ENCODE measurements around the gene OTUD1.
A peak's percentile ranks its signal among the peaks of the same experiment; 100 is the strongest.
"Not testable (repeated sequence)": the region's sequence is repeated elsewhere in the genome, so short reads cannot be mapped to it uniquely, and the experiment has no call there.

The OTUD1 gene, protein sequence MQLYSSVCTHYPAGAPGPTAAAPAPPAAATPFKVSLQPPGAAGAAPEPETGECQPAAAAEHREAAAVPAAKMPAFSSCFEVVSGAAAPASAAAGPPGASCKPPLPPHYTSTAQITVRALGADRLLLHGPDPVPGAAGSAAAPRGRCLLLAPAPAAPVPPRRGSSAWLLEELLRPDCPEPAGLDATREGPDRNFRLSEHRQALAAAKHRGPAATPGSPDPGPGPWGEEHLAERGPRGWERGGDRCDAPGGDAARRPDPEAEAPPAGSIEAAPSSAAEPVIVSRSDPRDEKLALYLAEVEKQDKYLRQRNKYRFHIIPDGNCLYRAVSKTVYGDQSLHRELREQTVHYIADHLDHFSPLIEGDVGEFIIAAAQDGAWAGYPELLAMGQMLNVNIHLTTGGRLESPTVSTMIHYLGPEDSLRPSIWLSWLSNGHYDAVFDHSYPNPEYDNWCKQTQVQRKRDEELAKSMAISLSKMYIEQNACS

DNA sequence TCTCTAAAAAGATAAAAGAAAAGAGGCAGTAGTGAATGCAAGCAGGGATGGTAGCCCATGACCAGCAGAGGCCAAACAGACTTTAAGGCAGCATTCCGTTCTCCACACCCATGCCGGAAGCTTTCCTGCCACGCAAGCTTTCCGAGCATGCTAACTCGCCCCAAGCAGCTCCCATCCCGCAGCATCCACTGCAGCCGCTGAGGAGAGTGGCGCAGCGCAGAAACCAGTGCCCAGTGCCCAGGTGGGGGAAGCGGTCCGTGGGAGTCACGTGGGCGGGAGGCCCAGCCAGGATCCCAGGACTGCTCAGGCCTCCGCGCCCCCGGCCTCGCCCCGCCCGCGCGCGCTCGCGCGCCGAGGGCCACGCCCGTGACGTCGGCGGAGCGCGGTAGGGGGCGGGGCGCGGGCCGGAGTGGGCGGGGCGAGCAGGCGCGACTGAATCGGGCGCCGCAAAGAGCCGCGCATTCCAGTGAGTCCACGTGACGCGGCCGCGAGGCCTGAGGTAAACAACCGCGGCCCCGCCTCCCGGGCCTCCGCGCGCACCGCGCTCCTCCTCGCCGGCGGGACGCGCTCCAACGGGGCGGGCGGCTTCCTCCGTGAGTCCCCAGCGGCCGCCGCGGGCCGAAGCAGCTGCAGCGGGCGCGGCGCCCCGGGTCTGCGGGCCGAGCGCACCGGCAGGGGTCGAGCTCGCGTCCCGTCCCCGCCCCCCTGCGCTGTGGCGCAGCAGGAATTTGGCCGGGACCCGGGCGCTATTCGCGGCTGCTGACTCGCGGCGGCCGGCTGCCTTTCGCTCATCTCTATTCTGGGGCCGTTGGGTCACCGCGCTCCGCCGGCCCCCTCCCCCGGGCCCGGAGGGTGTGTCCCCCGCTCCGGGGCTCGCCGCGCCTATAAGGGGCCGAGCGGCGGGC, at the start of gene OTUD1:
Gene OTUD1, plus strand, starts transcription at position 529 of the 905 bp plus-strand sequence. CDS start 383 bp downstream, outside the sequence.
- DNase-seq: peak; percentile 86 to 94 (median 92)

DNA sequence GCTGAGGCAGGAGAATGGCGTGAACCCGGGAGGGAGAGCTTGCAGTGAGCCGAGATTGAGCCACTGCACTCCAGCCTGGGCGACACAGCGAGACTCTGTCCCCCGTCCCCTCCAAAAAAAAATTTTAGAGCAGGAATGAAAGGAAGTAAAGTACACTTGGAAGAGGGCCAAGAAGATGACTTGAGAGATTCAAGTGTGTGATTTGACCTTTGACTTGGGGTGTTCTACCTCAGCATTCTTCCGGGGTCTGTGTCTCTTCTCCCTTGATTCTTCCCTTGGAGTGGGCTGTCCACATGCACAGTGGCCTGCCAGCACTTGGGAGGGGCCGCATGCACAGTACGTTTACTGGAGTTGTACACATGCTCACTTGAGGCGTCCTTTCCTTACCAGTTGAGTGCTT, 48.5 kb upstream of the OTUD1 start:
- not testable (repeated sequence) for DNase-seq

DNA sequence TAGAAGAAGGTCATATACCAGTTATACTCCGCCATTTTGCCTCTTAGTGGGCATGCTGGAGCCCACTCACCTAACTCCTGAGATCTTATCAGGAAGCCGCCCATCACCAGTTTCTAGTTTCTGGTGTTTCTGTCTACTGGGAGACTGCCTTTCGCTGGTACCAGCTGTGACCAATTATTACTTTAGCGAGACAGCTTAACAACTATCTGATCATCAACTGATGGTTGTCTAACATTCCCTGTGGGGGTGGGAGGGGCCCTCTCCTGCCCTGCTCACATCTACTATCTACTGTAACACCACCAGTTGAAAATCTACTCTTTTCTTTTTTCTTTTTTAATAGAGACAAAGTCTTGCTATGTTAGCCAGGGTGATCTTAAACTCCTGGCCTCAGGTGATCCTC, 48.1 kb upstream of the OTUD1 start:
- no peak for DNase-seq

DNA sequence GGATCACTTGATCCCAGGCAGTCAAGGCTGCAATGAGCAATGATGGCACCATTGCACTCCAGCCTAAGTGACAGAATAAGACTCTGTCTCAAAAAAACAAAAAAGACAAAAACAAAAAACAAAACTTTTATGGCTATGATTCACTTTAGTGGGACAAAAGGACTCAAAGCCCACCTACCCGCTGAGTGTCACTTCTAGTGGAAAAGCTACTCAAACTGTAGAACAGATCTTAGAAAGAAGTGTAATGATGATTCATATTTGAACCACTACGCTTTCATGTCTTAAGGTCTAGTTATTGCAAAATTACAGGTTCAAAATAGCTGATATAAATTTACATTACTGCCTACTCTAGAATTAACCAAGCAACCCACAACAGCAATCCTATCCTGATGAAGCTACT, 47.1 kb upstream of the OTUD1 start:
- no peak for DNase-seq

DNA sequence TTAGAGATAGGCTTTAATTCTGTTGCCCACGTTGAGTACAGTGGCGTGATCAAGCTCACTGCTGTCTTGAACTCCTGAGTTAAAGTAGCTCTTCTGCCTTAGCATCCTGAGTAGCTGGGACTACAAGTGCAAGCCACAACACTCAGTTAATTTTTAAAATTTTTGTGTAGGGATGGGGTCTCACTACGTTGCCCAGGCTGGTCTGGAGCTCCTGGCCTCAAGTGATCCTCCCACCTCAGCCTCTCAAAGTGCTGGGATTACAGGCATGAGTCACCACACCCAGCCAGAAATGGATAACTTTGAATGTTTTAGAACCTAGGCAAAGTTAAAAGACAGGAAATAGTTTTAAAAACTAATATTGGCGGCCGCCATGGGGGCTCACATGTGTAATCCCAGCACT, 43.9 kb upstream of the OTUD1 start:
- DNase-seq: no peak

DNA sequence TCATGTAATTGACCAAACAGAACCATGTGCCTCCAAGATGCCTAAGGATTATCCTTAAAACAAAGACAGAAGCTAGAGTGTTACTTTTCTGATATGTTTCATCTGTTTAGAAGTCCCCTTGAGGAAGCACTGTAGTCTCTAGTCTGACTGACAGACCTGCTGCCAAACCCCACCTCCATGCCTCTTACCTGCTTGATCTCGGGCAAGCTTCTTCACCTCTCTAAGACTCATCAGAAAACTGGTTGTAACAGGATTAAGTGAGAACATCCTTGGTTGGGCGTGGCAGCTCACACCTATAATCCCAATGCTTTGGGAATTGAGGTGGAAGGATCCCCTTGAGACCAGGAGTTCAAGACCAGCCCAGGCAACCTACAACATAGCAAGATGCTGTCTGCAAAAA, 42.2 kb upstream of the OTUD1 start:
- no peak for DNase-seq

DNA sequence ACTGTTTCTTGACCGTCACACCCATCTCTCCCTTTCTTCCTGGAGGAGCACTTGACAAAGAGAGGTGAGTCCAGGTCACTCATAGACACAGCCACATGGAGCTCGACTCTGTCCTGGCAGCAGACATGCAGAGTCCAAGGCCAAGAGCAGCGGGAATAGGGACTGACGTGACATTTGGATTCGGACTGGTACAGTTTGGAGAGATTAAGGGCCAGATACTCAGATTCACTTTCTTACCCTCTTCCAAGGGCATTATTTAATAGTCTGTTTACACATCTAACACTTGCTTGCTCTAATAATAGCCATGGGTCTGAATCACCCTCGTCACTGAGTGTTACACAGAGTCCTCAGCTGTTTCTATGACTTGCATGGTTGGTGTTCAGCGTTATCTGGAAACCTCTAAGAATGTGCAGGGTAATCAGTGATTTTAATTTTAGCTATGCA, 39.2 kb upstream of the OTUD1 start:
- no peak for DNase-seq

DNA sequence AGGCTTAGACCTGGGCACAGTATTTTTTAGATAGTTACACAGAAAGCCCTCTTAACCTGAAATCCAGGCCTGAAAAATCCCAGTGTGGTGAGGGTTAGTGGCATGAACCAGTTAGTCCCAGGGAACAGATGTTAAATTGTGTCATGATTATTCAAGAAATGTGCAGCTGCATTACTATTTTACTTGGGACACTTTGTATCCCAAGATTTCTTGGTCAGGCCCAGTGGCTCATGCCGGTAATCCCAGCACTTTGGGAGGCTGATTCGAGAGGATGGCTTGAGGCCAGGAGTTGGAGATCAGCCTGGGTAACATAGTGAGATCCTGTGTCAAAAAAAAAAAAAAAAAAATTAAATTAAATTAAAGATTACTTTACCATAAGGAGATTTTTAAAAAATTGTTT, 36.0 kb upstream of the OTUD1 start:
- DNase-seq: no peak

DNA sequence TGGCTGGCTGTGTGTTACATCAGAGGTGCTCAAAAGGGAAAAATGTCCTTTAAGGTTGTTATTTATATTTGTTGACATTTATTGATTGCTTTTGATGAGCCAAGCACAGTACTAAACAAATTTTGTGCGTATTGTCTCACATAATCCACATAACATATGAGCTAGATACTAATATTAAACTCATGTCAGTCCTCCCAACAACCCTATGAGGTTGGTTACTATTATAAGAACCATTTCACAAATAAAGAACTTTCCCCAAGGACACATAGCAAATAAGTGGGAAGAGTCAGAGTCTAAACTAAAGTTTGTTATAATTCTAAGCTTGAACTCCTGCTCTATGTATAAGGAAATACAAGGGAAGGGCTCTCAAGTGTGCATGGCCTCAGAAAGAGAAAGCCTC, 35.6 kb upstream of the OTUD1 start:
- no peak for DNase-seq

DNA sequence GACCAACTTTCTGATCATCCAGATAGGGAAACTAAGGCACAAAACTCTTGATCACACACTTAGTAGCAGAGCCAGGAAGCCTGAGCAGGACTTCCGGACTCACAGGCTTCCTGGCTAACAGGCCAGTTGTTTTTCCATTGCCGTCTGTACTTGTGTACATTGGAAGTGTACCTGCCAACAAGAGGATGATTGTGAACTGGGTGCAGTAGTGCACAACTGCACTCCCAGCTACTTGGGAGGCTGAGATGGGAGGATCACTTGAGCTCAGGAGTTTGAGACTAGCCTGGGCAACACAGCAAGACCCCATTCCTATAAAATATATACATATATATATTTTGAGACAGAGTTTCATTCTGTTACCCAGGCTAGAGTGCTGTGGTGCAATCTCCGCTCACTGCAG, 35.2 kb upstream of the OTUD1 start:
- no peak for DNase-seq

DNA sequence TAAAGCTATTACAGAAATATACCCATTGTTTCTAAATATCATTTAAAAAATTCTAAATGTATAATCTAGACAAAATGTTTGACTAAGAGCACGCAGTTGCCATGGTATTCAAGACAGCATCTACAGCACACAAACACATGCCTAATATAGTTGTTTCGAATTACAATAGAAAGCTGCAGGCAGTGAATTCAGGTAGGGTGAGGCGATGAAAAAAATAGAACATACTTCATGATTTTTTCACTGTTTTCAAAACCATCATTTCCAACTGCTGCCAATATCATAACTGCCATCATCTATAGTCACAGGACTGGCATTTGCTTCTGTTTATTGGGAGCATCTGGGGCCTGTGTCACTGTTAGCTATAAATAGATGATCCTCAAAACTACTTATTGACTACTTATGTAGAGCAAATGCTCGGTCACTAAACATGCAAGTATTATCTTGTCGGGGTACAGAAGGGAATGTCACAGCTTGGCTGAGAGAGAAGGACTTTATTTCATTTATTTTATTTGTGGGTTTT, 34.4 kb upstream of the OTUD1 start:
- no peak for DNase-seq

DNA sequence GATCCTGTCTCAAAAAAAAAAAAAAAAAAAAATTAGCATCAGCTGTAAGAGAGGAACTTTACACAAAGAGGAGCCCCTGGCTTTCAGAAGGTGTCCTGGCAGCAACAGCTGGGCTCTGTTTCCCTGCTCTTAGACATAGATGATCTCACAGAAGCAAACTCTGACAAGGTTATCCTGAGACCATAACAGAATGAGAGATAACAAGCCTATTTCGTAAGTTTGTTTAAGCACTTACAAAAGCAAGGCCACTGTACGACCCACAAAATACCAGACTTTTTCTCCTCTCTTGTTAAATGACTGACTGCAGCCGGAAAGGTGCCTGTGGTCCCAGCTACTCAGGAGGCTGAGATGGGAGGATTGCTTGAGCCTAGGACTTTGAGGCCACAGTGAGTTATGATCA, 33.3 kb upstream of the OTUD1 start:
- DNase-seq: no peak

DNA sequence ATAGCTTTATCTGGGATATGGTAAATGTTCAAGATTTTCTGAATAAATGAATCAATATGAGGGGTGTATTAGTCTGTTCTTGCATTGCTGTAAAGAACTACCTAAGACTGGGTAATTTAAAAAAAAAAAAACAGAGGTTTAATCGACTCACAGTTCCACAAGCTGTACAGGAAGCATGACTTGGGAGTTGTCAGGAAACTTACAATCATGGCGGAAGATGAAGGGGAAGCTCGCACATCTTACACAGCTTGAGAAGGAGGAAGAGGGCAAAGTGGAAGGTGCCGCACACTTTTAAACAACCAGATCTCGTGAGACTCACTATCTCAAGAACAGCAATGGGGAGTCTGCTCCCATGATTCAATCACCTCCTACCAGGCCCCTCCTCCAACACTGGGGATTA, 32.5 kb upstream of the OTUD1 start:
- no peak for DNase-seq

DNA sequence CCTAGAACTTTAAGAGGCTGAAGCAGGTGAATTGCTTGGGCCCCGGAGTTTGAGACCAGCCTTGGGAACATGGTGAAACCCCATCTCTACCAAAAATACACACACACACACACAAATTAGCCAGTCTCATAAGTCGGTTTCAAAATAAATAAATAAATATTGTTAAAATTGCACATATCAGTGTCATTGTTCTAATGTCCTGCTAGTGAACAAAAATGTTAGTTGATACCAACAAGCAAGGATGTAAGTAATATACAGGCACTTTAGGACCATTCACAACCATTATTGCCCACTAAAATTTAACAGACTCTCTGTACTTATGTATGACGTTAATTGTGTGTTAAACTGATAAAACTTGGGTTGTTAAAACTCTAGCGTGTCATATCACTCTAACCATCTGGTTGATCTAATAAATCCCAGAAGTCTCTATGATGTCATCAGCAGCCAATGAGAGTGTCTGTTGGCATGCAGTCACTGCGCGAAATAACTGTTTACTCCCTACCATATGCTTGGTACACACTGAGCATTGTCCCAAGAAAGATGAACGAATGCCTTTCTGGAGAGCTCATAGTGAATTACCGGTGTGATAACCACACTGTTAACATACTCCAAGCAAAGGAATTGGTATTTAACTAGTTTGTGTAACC, 30.4 kb upstream of the OTUD1 start:
- DNase-seq: no peak

DNA sequence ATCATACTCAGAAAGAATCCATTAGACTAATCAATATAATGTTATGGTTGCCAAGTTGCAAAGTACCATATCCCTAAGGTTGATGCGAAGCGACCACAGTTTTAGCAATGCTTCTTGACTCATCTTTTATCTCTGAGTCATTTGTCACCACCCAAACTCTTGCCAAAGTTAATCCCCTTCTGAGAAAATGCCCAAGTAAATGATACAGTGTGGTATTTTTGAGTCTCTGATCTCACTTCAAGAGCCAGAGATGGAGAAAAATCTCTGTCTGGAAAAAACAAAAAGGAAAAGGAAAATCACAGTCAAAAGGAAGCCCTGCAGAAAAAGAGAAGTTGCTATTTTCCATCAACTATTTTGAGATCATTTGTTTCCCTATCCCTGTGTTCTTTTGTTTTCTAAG, 26.7 kb upstream of the OTUD1 start:
- no peak for DNase-seq

DNA sequence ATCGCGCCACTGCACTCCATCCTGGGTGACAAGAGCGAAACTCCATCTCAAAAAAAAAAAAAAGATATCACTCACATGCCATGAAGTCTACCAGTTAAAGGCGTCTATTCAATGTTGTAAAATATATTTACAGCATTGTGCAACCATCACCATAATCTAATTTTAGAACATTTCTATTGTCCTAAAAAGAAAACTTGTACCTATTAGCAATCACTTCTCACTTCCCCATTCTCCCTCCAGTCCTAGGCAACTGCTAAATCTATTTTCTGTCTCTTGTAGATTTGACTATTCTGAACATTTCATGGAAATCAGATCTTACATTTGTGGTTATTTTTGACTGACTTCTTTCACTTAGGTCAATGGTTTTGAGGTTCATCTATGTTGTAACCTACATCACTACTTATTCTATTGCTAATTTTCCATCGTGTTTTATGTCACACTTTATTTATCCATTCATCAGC, 25.2 kb upstream of the OTUD1 start:
- DNase-seq: no peak

DNA sequence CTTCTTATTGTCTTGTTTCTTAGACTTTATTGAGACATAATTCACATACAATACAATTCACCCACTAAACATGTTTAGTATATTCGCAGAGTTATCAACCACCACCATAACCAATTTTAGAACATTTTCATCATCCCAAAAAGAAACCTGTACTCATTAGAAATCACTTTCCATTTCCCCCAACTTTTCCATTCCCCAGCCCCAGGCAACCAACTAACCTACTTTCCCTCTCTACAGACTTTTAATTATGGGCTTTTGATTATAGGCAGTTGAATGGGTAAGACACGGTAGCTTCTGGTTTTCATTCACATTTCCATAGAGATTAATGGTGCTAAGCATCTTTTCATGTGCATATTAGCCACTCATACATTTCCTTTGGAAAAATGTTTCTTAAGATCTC, 24.2 kb upstream of the OTUD1 start:
- no peak for DNase-seq

DNA sequence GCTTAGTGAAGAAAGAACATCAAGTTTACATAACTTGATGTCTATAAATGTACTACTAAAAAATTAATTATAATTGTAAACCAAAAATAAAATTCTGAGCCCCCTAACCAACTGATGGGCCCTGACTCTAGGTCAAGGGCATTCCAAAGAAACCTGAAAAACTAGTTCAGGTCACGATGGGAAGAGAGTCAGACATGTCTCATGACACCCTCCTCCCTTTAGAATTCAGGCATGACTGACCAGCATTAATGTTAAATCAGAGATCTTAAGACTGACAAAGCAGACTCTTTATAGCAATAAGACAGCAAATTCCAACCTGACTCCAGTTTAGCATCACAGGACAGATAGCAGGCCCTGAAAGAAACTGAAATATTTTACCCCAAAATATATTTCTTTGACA, 21.6 kb upstream of the OTUD1 start:
- DNase-seq: no peak

DNA sequence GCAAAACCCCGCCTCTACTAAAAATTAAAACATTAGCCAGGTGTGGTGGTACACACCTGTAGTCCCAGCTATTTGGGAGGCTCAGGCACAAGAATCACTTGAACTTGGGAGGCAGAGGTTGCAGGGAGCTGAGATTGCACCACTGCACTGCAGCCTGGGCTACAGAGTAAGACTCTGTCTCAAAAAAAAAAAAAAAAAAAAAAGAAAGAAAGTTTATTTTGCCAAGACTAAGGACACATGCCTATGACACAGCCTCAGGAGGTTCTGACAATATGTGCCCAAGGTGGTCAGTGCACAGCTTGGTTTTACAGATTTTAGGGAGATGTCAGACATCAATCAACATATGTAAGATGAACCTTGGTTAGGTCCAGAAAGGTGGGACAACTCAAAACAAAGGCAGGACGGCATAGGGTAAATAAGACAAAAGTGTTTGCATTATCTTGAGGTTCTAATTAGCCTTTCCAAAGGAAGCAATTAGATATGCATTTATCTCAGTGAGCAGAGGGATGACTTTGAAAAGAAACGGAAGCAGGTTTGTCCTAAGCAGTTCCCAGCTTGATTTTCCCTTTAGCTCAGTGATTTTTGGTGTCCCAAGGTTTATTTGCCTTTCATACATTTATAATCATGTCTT, 20.7 kb upstream of the OTUD1 start:
- no peak for DNase-seq

DNA sequence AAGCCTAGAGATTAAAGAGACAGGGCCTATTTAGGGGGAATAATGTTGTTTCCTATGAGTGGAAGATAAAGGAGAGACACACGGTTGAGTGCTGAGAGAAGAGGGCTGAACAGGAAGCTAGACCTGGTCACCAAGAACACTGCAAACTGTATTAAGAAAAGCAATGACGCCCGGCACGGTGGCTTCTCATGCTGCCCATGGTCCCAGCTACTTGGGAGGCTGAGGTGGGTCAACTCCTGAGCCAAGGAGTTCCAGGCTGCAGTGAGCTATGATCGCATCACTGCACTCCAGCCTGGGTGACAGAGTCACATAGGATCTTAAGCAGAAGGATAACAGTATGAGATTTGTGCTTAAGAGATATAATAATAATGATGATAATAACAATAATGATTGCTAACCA, 19.7 kb upstream of the OTUD1 start:
- DNase-seq: no peak

DNA sequence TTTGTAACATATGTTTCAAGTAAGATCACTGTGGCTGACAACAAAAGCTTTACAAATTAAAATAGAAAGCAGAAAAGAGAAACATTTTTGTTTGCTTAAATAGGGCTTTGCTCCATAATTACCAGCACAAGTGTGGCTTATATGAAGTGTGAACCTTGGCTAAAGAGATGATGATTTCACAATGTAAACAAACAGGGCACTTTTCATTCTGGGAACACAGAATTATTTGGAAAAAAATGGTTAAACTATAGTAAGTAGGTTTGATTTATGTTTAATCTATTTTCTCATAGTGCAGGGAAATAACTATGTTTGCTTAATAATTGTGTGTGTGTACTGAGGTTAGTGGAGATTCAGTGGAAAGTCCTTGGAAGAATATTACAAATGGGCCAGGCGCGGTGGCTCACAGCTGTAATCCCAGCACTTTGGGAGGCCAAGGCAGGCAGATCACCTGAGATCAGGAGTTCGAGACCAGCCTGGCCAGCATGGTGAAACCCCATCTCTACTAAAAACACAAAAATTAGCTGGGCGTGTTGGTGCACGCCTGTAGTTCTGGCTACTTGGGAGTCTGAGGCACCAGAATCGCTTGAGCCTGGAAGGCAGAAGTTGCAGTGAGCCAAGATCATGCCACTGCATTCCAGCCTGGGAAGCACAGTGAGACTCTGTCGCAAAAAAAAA, 19.1 kb upstream of the OTUD1 start:
- no peak for DNase-seq

DNA sequence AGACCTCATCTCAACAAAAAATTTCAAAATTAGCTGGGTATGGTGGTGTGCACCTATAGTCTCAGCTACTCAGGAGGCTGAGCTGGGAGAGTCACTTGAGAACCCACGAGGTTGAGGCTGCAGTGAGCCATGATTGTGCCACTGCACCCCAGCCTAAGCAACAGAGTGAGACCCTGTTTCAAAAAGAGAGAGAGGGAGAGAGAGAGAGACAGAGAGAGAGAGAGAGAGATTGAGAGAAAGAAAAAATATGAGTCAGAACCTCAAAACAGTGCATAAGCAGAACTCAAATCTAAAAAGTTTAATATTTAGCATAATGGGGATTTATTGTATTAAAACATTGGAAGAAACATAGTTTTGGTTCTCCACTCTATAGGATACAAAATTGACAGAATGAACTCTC, 17.5 kb upstream of the OTUD1 start:
- DNase-seq: no peak
